HEK293 (cell line): Measurements from ENCODE around the gene EEF1B2.

ENCODE experiments used
- CTCF ChIA-PET: fragments of 350-600 bp; formaldehyde crosslinking; extraction: SDS; loops from one replicate; lab custom pipeline; 2021; ENCODE audit warnings: antibody characterized with exemption; lab: Yijun Ruan, JAX
- POLR2A ChIA-PET: fragments of 300-600 bp; formaldehyde crosslinking; extraction: SDS; loops from one replicate; lab custom pipeline; 2020; ENCODE audit warnings: antibody characterized with exemption, inconsistent platforms; lab: Yijun Ruan, JAX
- H3K27ac ChIP-seq: fragments of 200-500 bp; sonication (Bioruptor generic); 2 replicates; pipeline ENCODE4 v1.5.1; 2014; ENCODE audit warnings: low read depth, low read length, control low read depth, inconsistent platforms; ENCODE audit errors: extremely low read depth
- H3K36me3 ChIP-seq, 2 experiments: fragments of 200-500 bp in 1 of 2; sonication (Bioruptor generic) in 1 of 2; 1 replicate in 1 of 2; 2 replicates in 1 of 2; pipeline ENCODE4 v1.5.1; 2014 to 2017; ENCODE audit warnings: inconsistent platforms in 2 of 2, low read length in 2 of 2; ENCODE audit not compliant: control insufficient read depth in 2 of 2, insufficient read depth in 1 of 2
- H3K4me1 ChIP-seq: fragments of 200-500 bp; sonication (Bioruptor generic); 2 replicates; pipeline ENCODE4 v1.5.1; 2014; ENCODE audit warnings: mild to moderate bottlenecking, low read length, inconsistent platforms; ENCODE audit not compliant: control insufficient read depth, insufficient read depth
- H3K4me3 ChIP-seq: 2 replicates; pipeline ENCODE4 v1.5.1; 2011; ENCODE audit warnings: low read depth, mild to moderate bottlenecking, control low read depth, low read length, moderate library complexity
- H3K9me3 ChIP-seq: fragments of 200-500 bp; sonication (Bioruptor generic); 2 replicates; pipeline ENCODE4 v1.5.1; 2014; ENCODE audit warnings: low read depth, low read length, inconsistent platforms; ENCODE audit not compliant: control insufficient read depth, insufficient read depth
- BCL11A ChIP-seq: fragments of 450-650 bp; formaldehyde crosslinking; IDR thresholded peaks from 2 replicates; pipeline ENCODE4 v1.5.1; 2016; ENCODE audit warnings: low read depth, missing biosample characterization, missing genetic modification characterization
- PRDM10 ChIP-seq: fragments of 450-650 bp; formaldehyde crosslinking; IDR thresholded peaks from 2 replicates; pipeline ENCODE4 v1.5.1; 2016; ENCODE audit warnings: missing biosample characterization, missing genetic modification characterization
- SCRT1 ChIP-seq: fragments of 450-650 bp; formaldehyde crosslinking; IDR thresholded peaks from 2 replicates; pipeline ENCODE4 v1.5.1; 2016; ENCODE audit warnings: missing biosample characterization, missing genetic modification characterization, borderline replicate concordance
- SETDB1 ChIP-seq: IDR thresholded peaks from one replicate; pipeline ENCODE4 v1.6.1; 2017; ENCODE audit warnings: mild to moderate bottlenecking, low read length, moderate library complexity, mixed read lengths; ENCODE audit not compliant: insufficient read length
- SP3 ChIP-seq: fragments of 450-650 bp; formaldehyde crosslinking; IDR thresholded peaks from 2 replicates; pipeline ENCODE4 v1.5.1; 2016; ENCODE audit warnings: missing biosample characterization, missing genetic modification characterization
- TSHZ1 ChIP-seq: fragments of 450-650 bp; formaldehyde crosslinking; IDR thresholded peaks from 2 replicates; pipeline ENCODE4 v1.5.1; 2016; ENCODE audit warnings: missing biosample characterization, missing genetic modification characterization, borderline replicate concordance
- ZNF114 ChIP-seq: fragments of 450-650 bp; formaldehyde crosslinking; IDR thresholded peaks from 2 replicates; pipeline ENCODE4 v1.5.0; 2017; ENCODE audit warnings: missing biosample characterization, missing genetic modification characterization
- ZNF146 ChIP-seq: fragments of 450-650 bp; formaldehyde crosslinking; IDR thresholded peaks from 2 replicates; pipeline ENCODE4 v1.5.1; 2016; ENCODE audit warnings: missing biosample characterization, missing genetic modification characterization
- ZNF16 ChIP-seq: fragments of 450-650 bp; formaldehyde crosslinking; IDR thresholded peaks from 2 replicates; pipeline ENCODE4 v1.5.1; 2016; ENCODE audit warnings: low read depth, missing biosample characterization, missing genetic modification characterization
- ZNF174 ChIP-seq: fragments of 450-650 bp; formaldehyde crosslinking; IDR thresholded peaks from 2 replicates; pipeline ENCODE4 v1.5.0; 2017; ENCODE audit warnings: missing biosample characterization, mild to moderate bottlenecking, missing genetic modification characterization
- ZNF202 ChIP-seq: fragments of 450-650 bp; formaldehyde crosslinking; IDR thresholded peaks from 2 replicates; pipeline ENCODE4 v1.5.1; 2016; ENCODE audit warnings: missing biosample characterization, missing genetic modification characterization, borderline replicate concordance
- ZNF335 ChIP-seq: fragments of 450-650 bp; formaldehyde crosslinking; conservative IDR thresholded peaks from 2 replicates; pipeline ENCODE4 v1.5.1; 2016; ENCODE audit warnings: missing biosample characterization, missing genetic modification characterization
- ZNF596 ChIP-seq: fragments of 450-650 bp; IDR thresholded peaks from 2 replicates; pipeline ENCODE4 v1.5.0; 2018; ENCODE audit warnings: missing biosample characterization, mild to moderate bottlenecking, missing genetic modification characterization, moderate library complexity
- ZNF624 ChIP-seq: fragments of 450-650 bp; formaldehyde crosslinking; IDR thresholded peaks from 2 replicates; pipeline ENCODE4 v1.5.1; 2017; ENCODE audit warnings: missing biosample characterization, missing genetic modification characterization
- ZNF626 ChIP-seq: fragments of 450-650 bp; sonication (Bioruptor Pico); formaldehyde crosslinking; IDR thresholded peaks from 2 replicates; pipeline ENCODE4 v1.5.1; 2018; ENCODE audit warnings: missing biosample characterization, missing genetic modification characterization, inconsistent platforms
- ZNF654 ChIP-seq: fragments of 450-650 bp; formaldehyde crosslinking; IDR thresholded peaks from 2 replicates; pipeline ENCODE4 v1.5.1; 2016; ENCODE audit warnings: low read depth, missing biosample characterization, missing genetic modification characterization
- ZNF660 ChIP-seq: fragments of 450-650 bp; IDR thresholded peaks from 2 replicates; pipeline ENCODE4 v1.5.1; 2018; ENCODE audit warnings: missing biosample characterization, mild to moderate bottlenecking, missing genetic modification characterization
- ZNF791 ChIP-seq: fragments of 450-650 bp; formaldehyde crosslinking; IDR thresholded peaks from 2 replicates; pipeline ENCODE4 v1.5.1; 2016; ENCODE audit warnings: missing biosample characterization, missing genetic modification characterization
- ZSCAN16 ChIP-seq: fragments of 450-650 bp; formaldehyde crosslinking; IDR thresholded peaks from 2 replicates; pipeline ENCODE4 v1.5.1; 2016; ENCODE audit warnings: missing biosample characterization, missing genetic modification characterization

Gene EEF1B2

GRCh38 chr2:206125901-206126300 is 33.8 kb upstream of the EEF1B2 start:
- POLR2A ChIA-PET, result no interaction called here
- H3K36me3 ChIP-seq, result peaks cover 88 to 90% of the 10 kb centered on the region in 2 experiments

GRCh38 chr2:206127656-206128055 is 32.0 kb upstream of the EEF1B2 start:
- Histone ChIP-seq H3K4me3 (no peak overlapping the region), H3K27ac (no peak overlapping the region), H3K9me3 (no peaks in the 10 kb centered on the region), H3K4me1 (no peaks in the 10 kb centered on the region), H3K36me3 (peaks cover 86 to 89% of the 10 kb centered on the region in 2 experiments)
- POLR2A ChIA-PET, result no interaction called here
- TF ChIP-seq ZNF335 (tag by site-specific recombination), result no peak
- TF ChIP-seq ZNF654 (tag by site-specific recombination), result peak; percentile 17; the same call in 1 of the 2 replicates
- TF ChIP-seq ZNF791 (tag by site-specific recombination), result no peak
- CTCF ChIA-PET, result interaction anchor here (0.7 to 1.4 kb wide), 4 partner anchors 16 to 136 kb away, joined by 3 to 4 read pairs (median 4); no protein-coding TSS in a partner anchor

More at GRCh38 chr2:206125901-206126300, 33.8 kb upstream of the EEF1B2 start:
- H3K27ac ChIP-seq, result no peak overlapping the region
- no peaks in the 10 kb centered on the region for H3K4me1 ChIP-seq
- H3K4me3 ChIP-seq, result no peak overlapping the region
- TF ChIP-seq ZSCAN16 (tag by site-specific recombination) (no peak), ZNF174 (tag by site-specific recombination) (no peak), ZNF624 (tag by site-specific recombination) (no peak), SETDB1 (no peak), ZNF596 (tag by site-specific recombination) (no peak), ZNF146 (no peak), TSHZ1 (no peak), ZNF660 (tag by site-specific recombination) (no peak), PRDM10 (tag by site-specific recombination) (no peak), ZNF202 (no peak), BCL11A (tag by site-specific recombination) (no peak), SP3 (tag by site-specific recombination) (no peak), ZNF626 (tag by site-specific recombination) (no peak), ZNF114 (tag by site-specific recombination) (no peak), SCRT1 (tag by site-specific recombination) (no peak), ZNF16 (tag by site-specific recombination) (no peak)
- CTCF ChIA-PET, result no interaction called here
- no peaks in the 10 kb centered on the region for H3K9me3 ChIP-seq
